Mucosa of descending colon (tissue), 3 donors: ENCODE data around the gene FYB1. TPM values are rescaled to one million over a fixed set of nuclear protein-coding genes. Genes with fewer than 3 reads are reported as not detected.

Experiments
- ATAC-seq: fragments of 200-7000 bp; cut with Tn5 transposase; one replicate; pipeline ENCODE4 v1.9.1; 2020; ENCODE audit warnings: mild to moderate bottlenecking, moderate library complexity
- DNase-seq, 3 donors: peaks; one replicate each; pipeline ENCODE4 v3.0.0-alpha.2; 2020
- H3K36me3 ChIP-seq: fragments of 200-600 bp; one replicate; pipeline ENCODE4 v1.8.0; 2021; ENCODE audit warnings: low read depth, mild to moderate bottlenecking
- H3K4me1 ChIP-seq: fragments of 200-600 bp; one replicate; pipeline ENCODE4 v1.8.0; 2021; ENCODE audit warnings: low read depth, mild to moderate bottlenecking
- H3K4me3 ChIP-seq: fragments of 200-600 bp; one replicate; pipeline ENCODE4 v1.8.0; 2021; ENCODE audit warnings: mild to moderate bottlenecking
- H3K9me3 ChIP-seq: fragments of 200-600 bp; one replicate; pipeline ENCODE4 v1.8.0; 2021; ENCODE audit warnings: mild to moderate bottlenecking
- CTCF ChIP-seq: fragments of 200-600 bp; IDR thresholded peaks from one replicate; pipeline ENCODE4 v1.8.0; 2022; ENCODE audit warnings: antibody characterized with exemption, mild to moderate bottlenecking
- intact Hi-C, 2 donors: fragments of 100-400 bp; cut with DNase I in 1 of 2; cut with micrococcal nuclease in 1 of 2; formaldehyde crosslinking; loops; one replicate each; pipeline versions ENCODE4 v1.11.0 to v1.11.1; 2022; cut with DNase I, micrococcal nuclease
- total RNA-seq, 3 donors: library from RNA; stranded (reverse); fragmentation: NEBNext Ultra II Directional in 2 of 3; extraction: Animal tissue kit (Norgen Biotek cat#: 25700) in 2 of 3; gene quantifications; one replicate each; pipeline versions ENCODE4 v1.2.1 to v1.2.4, GENCODE V29; 2021 to 2023
- donor health status: DM: no; HTN: no; CAD: no; lungs with moderate emphysema.
- donor health status: DM: no; HTN: no; CAD: no.
- donor health status: DM: no; HTN: yes; CAD: no.

The FYB1 gene
- total RNA-seq, 3 donors from 2014 or later = 11.5 to 19.4 (median 13.1) TPM

- intact Hi-C loops = loop anchor here in 1 of 2 donors (10.0 kb wide), 1 partner anchor 82 kb away; no protein-coding TSS in a partner anchor
- H3K9me3 ChIP-seq = no peaks in the 10 kb centered on the region
- ATAC-seq (no peak), DNase-seq (no peak)
- H3K36me3 ChIP-seq = no peaks in the 10 kb centered on the region
- TF ChIP-seq CTCF = no peak
- H3K4me1 ChIP-seq = peaks cover 2% of the 10 kb centered on the region
- no peak overlapping the region for H3K4me3 ChIP-seq
These were observed 142.3 kb downstream of the FYB1 start for GRCh38 chr5:39076757-39077728.

DNA sequence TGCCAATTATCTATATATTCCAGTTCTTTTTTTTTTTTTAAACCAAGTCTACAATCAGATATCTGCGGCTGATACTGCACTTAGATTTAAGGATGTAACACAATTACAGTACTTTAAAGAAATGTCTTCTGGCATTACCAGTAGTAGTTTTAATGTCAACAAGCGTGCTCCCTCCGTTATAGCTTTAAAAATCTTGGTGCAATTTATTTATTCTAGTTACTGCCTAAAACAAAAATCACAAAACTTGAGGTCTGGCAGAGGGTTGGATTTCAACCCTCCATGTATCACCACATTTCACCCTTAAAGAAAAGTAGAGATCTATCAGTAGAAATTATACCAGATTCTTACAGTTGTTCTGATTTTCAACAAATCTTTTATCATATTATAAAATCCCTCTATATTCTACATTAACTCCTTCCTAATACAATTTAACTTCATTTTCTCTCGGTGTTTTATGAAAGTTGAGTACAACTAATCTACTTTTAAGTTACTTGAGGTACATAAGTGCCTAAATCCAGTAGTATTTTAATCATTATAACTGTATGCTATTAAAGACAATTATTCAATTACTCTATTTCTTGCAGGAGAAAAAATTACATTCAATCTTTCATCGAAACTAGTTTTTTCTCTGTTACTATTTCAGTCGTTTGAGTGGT is 143.1 kb downstream of the FYB1 start:
- TF ChIP-seq CTCF = no peak

GRCh38 chr5:39074017-39074814 is 145.1 kb downstream of the FYB1 start, which contains the start of gene RICTOR:
Gene RICTOR (minus strand): TSS chr5:39074399. CDS start chr5:39074377, 22 bp downstream.
- ATAC-seq (peak; percentile 94), DNase-seq (peak; percentile 94 to 95 (median 95))
- TF ChIP-seq CTCF = no peak
- Histone ChIP-seq H3K36me3 (no peaks in the 10 kb centered on the region), H3K4me3 (peak within 1 kb of the TSS; percentile 83), H3K9me3 (no peaks in the 10 kb centered on the region), H3K4me1 (peaks cover 5% of the 10 kb centered on the region)
- intact Hi-C loops = loop anchor here in 1 of 2 donors (10.0 kb wide), 1 partner anchor 79 kb away; no protein-coding TSS in a partner anchor

More for the DNA sequence above, 143.1 kb downstream of the FYB1 start:
- Histone ChIP-seq H3K36me3 (no peaks in the 10 kb centered on the region), H3K4me3 (no peak overlapping the region), H3K4me1 (peaks cover 5% of the 10 kb centered on the region), H3K9me3 (no peaks in the 10 kb centered on the region)
- DNase-seq (no peak), ATAC-seq (no peak)
- intact Hi-C loops = loop anchor here in 1 of 2 donors (10.0 kb wide), 1 partner anchor 81 kb away; no protein-coding TSS in a partner anchor

DNA sequence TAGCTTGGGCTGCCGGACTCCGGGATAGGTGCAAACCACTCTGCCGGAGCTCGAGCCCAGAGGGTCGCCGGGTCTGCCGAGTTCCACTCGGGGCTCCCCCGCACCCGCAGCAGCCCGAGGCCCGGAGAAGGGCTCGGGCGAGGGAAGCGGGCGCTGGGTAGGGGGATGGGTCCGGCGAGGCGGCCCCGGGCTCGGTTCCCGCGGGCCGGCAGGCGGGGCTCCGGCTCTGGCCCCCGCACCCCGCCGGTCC is 145.7 kb downstream of the FYB1 start:
- Histone ChIP-seq H3K36me3 (no peaks in the 10 kb centered on the region), H3K4me1 (peaks cover 5% of the 10 kb centered on the region), H3K4me3 (peak overlapping the region; percentile 83), H3K9me3 (no peaks in the 10 kb centered on the region)
- intact Hi-C loops = loop anchor here in 1 of 2 donors (10.0 kb wide), 1 partner anchor 79 kb away; no protein-coding TSS in a partner anchor
- TF ChIP-seq CTCF = no peak
- peak in 1 of 3 donors; percentile 79 for DNase-seq
- ATAC-seq = peak; percentile 65
